GM19035 (cell line): ENCODE measurements around the gene SPCS3.
"Not testable (repeated sequence)": the region's sequence is repeated elsewhere in the genome, so short reads cannot be mapped to it uniquely, and the experiment has no call there.

ENCODE experiments used
- ATAC-seq: cut with Tn5 transposase; IDR thresholded peaks from one replicate; pipeline ENCODE4 v1.9.1; 2021; ENCODE audit not compliant: unreplicated experiment

SPCS3 gene

GRCh38 chr4:176302283-176303275 lies 17.2 kb upstream of the SPCS3 start:
- no peak for ATAC-seq

- no peak for ATAC-seq
Observed at GRCh38 chr4:176303938-176304337, 15.8 kb upstream of the SPCS3 start.

GRCh38 chr4:176306837-176307665 lies 12.7 kb upstream of the SPCS3 start:
- ATAC-seq: no peak

GRCh38 chr4:176307666-176307930 lies 12.2 kb upstream of the SPCS3 start:
- no peak for ATAC-seq

- ATAC-seq: peak; percentile 50
Observed at GRCh38 chr4:176308441-176308840, 11.3 kb upstream of the SPCS3 start.

GRCh38 chr4:176309046-176309445 lies 10.7 kb upstream of the SPCS3 start:
- ATAC-seq: peak; percentile 100

GRCh38 chr4:176309772-176310171 lies 10.0 kb upstream of the SPCS3 start:
- ATAC-seq: no peak

GRCh38 chr4:176313596-176314336 lies 6.0 kb upstream of the SPCS3 start:
- no peak for ATAC-seq

GRCh38 chr4:176319151-176319703 lies 539 bp upstream of the SPCS3 start:
- ATAC-seq: no peak

GRCh38 chr4:176320340-176320975 lies 692 bp downstream of the SPCS3 start:
- peak; percentile 78 for ATAC-seq

- no peak for ATAC-seq
Observed at GRCh38 chr4:176320976-176321361, 1.2 kb downstream of the SPCS3 start.

GRCh38 chr4:176321589-176321988 lies 1.8 kb downstream of the SPCS3 start:
- ATAC-seq: no peak

- ATAC-seq: no peak
Observed at GRCh38 chr4:176323511-176324160, 3.9 kb downstream of the SPCS3 start.

GRCh38 chr4:176324876-176325275 lies 5.1 kb downstream of the SPCS3 start:
- ATAC-seq: not testable (repeated sequence)

- ATAC-seq: no peak
Observed at GRCh38 chr4:176333076-176333475, 13.3 kb downstream of the SPCS3 start.

GRCh38 chr4:176334066-176334465 lies 14.3 kb downstream of the SPCS3 start:
- no peak for ATAC-seq

- ATAC-seq: no peak
Observed at GRCh38 chr4:176335421-176335820, 15.7 kb downstream of the SPCS3 start.

GRCh38 chr4:176339936-176340761 lies 20.4 kb downstream of the SPCS3 start:
- peak; percentile 10 for ATAC-seq
